HG03039 (cell line): ENCODE results near the gene CIC.
"Not testable (repeated sequence)": the region's sequence is repeated elsewhere in the genome, so short reads cannot be mapped to it uniquely, and the experiment has no call there.

Source experiments
- ATAC-seq: cut with Tn5 transposase; IDR thresholded peaks from one replicate; pipeline ENCODE4 v1.9.1; 2021; ENCODE audit warnings: mild to moderate bottlenecking, moderate library complexity; ENCODE audit not compliant: unreplicated experiment

The CIC gene

DNA sequence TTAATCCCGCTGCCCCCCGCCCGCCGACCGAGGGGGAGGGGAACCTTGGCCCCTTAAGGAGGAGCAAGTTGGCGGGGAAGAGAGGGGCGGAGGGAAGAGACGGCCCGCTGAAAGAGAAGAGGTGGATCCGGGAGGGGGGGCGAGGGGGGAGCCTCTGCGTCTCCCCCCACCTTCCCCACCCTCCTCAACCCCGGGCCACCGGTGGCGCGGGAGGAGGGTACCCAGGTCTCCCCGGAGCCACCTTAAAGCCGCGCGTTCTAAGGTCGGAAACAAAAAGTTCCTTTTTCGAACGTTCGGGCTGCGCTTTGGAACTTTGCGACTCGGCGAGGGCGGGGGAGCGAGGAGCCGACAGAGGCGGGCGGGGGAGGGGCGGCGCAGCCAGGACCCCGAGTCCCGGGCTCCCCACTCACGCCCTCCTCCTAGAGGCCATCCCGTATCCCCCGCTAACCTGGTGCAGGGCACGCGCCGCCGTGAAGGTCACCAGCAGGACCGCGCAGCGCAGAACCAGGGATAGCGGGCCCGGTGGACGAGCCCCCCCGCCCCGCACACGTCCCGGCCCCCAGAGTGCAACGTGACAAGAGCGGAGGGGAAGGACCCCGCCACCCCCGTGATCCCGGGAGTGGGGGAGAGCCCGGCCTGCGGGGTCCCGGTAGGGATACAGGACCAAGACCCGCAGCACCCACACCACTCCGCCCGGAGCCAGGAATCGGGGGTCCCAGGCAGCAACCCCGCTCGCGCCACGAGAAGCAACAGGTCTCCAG is 14.8 kb upstream of the CIC start:
- peak; percentile 13 for ATAC-seq

DNA sequence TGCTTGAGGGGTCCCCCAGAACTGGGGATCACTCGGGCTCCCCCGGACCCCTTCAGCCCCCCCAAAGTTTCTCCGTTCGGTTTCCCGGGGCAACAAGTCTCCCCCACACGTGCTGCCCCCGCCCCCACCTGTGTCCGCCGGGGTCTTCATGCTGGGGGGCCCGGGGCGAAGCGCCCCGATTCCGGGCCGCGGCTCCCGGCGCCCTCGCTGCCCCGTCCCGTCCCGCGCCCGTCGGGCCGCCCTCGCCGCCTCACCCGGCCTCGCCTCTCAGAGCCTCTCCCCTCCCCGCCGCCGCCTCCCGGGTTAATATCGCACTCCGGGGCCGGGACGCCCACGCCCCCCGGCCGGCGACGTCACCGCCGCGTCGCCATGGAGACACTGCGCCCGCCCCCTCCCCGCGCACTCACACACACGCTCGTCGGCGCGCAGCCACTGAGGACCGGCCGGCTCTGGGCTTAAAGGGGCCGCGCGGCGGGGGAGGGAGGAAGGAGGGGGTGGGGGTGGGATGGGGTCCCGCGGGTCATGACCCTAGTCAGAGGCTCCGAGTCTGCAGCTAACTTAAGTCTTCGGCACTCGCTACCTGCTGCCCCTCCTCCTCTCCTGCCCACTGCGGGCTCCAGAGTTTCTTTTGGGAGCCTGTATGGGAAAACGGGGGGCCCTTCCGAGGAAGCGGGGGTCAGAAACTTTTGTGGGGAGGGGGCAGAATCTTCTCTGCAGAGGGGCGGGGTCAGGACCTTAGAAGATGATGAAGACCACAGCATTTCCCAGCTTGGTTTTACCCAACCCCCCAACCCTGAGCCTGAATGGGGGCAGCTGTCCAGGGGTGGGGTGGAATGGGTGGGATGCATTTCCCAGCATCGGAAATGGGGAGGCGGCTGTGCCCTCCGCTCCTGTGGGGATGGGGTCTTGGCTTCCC is 13.9 kb upstream of the CIC start, which contains the start of gene ERF:
TSS of gene ERF (minus strand) at position 279 of the 916 bp plus-strand sequence. CDS start at position 150, 129 bp downstream.
- ATAC-seq: peak; percentile 61

DNA sequence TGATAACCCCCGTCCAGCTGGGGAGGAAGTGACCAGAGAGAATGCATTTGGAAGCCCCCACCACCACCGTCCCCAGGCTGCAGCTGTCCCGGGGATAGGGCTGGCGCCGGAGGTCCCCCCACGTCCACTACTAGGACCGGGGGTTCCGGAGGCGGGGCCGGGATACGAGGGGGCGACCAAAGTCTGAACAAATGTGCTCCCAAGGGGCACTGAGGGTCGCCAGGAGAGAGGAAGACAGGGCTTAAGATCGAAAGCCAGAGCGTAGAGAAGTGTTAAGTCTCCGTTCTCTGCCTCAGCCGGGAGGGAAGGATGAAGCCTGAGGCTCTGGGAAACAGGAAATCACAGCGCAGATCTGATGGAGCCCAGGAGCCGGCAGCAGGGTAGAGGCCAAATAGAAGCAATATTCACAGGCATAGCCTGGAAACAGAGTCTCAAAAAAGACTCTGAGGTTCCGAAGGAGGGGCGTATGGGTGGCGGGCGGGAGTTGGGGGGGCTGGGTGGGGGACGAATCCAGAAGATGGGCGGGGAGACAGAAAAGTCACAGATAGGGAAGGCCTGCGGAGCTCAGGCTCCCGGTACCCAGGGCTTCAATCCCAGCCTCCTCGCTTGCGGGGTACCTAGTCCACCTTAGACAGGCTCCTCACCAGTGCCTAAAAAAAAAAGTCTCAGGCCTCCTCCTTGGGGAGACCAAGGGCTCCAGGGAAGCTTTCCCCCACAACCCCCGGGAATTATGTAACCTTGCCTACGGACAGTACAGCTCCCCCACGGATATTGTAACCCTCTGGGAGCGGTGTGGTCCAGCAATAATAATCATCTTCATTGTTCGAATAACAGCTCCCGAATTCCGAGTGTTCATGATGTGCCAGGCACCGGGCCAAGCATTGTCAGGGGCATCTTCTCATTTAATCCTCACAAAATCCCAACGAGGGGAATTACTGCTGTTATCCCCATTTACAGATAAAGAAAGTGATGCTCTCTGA is 13.0 kb upstream of the CIC start:
- no peak for ATAC-seq

DNA sequence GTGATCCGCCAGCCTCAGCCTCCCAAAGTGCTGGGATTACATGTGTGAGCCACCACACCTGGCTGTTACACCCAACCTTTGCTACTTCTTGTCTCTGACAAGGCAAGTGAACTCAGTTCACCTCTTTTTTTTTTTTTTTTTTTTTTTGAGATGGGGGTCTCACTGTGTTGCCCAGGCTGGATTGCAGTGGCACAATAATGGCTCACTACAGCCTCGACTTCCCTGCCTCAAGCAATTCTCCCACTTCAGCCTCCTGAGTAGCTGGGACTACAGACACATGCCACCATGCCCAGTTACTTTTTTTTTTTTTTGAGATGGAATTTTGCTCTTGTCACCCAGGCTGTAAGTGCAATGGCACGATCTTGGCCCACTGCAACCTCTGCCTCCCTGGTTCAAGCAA is 11.2 kb upstream of the CIC start:
- not testable (repeated sequence) for ATAC-seq

DNA sequence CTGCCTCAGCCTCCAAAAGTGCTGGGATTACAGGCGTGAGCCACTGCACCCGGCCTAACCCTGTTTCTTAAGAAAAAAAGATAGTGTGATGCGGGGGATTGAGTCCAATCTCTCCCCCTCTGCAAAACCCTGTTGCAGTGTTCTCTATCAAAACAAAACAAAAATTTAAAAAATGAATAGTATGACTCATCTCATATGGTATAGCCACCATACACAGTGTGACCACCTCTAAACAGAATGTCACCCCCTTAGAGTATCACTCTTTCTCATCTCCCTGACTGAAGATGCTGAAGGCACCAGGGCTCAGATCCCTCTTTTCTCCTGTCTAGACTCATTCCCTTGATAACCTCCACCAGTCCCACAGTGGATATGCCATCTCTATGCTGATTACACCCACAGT is 7.3 kb upstream of the CIC start:
- ATAC-seq: no peak

DNA sequence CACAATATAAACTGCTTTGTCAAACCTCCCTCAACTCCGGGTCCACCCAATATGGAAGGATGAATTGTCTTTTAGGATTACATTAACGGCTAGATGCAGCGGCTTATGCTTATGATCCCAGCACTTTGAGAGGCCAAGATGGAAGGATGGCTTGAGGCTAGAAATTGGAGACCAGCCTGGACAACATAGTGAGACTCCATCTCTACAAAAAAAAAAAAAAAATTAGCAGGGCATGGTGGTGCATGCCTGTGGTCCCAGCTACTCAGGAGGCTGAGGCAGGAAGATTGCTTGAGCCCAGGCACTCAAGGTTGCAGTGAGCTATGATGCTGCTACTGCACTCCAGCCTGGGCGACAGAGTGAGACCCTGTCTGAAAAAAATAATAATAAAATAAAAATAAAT is 2.9 kb upstream of the CIC start:
- not testable (repeated sequence) for ATAC-seq

DNA sequence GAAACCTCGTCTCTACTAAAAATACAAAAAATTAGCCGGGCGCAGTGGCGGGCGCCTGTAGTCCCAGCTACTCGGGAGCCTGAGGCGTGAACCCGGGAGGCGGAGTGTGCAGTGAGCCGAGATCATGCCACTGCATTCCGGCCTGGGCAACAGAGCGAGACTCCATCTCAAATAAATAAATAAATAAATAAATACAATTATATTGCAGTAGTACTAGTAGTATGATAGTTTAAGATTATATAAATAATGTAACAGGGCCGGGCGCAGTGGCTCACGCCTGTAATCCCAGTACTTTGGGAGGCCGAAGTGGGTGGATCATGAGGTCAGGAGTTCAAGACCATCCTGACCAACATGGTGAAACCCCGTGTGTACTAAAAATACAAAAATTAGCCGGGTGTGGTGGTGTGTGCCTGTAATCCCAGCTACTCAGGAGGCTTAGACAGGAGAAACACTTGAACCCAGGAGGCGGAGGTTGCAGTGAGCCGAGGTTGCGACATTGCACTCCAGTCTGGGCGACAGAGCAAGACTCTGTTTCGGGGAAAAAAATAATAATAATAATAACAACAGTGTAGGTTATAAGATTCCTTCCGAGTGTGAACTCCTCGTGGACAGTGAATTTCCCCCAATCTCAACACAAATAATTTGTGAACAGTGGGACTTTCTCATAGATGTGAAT is 2.0 kb upstream of the CIC start:
- not testable (repeated sequence) for ATAC-seq

DNA sequence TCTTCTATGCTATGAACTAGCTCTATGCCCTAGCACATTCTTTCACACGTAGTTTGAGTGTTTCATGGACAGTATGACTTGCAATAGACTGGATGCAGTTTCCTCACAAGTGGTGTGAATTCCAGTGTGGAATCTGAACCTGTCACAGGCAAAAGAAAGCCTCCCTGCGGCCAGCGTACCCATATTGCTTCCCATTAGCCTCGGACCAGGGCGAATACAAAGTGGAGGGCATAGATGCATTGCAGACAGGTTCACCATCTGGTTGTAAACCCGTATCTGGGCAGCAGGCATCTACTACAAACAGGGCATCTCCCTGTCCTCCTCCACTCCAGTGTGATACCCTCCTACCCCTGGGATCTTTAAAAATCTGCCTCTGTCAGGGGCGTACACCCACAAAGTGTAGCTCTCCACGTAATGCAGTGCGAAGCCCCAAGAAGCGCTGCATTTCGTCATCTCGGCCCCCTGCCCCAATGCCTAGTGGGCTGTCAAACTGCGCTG is 1.4 kb upstream of the CIC start:
- no peak for ATAC-seq

DNA sequence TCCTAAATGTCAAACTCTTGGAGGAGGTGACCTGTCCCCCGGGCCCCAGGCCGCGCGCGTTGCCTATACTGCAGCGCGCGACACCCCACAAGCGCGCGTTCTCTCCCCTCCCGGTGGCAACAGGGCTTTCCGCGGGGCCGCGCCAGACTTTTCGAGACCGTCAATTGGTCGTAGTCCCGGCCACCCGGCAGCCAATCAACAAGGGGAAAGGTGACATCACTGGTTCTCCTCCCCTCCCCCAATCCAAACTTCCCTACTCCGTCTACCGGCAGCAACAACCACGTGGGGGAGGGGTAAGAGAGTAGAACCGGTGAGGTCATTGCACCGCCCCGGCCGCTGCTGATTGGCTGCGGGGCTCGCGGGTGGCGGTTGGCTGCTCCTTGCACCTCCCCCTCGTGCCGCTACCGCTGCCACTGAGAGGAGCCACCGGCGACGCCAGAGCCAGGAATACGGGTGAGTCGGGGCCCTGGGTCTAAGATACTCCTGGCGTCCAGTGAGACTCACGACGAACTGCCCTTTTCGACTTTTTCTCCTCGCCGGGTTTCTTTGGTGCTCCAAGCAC is 829 bp upstream of the CIC start:
- ATAC-seq: peak; percentile 46

DNA sequence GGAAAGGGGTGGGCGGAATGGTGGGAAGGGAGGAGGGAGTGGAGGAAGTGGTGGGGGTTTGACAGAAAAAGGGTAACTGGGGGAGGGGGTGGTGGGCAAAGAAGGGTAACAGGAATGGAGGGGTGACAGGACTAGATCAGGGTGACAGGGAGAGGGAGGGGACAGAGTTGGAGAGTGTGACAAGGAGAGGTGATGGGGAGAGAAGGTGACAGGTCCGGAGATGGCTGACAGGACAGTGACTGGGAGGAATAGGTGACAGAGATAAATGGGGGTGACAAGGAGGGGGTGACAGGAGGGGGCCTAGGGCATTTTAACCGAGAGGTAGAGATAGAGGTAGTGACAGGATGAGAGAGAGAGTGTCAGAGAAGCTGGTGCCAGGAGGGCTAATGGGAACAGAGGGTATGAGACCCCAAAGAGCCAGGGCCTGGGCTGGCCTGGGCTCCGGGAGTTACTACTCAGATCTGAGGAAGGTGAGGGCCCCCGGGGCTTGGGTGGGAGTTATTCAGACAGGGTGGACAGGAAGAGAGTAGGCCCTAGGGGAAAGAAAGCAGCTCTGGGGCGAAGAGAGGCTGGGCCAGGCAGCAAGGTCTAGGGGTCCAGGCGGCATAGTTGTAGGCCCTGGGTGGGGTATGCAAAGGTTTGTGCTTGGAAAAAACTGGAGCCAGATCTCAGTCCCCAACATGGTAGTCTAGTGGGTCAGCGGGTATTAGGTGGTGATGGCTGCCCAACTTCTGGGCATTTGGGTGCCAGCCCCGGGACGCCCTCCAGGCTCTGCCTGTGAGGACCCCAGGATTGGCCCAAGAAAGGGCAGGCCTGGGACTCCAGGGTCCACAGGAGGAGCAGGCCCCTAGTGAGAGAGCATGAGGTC is 660 bp downstream of the CIC start:
- no peak for ATAC-seq

DNA sequence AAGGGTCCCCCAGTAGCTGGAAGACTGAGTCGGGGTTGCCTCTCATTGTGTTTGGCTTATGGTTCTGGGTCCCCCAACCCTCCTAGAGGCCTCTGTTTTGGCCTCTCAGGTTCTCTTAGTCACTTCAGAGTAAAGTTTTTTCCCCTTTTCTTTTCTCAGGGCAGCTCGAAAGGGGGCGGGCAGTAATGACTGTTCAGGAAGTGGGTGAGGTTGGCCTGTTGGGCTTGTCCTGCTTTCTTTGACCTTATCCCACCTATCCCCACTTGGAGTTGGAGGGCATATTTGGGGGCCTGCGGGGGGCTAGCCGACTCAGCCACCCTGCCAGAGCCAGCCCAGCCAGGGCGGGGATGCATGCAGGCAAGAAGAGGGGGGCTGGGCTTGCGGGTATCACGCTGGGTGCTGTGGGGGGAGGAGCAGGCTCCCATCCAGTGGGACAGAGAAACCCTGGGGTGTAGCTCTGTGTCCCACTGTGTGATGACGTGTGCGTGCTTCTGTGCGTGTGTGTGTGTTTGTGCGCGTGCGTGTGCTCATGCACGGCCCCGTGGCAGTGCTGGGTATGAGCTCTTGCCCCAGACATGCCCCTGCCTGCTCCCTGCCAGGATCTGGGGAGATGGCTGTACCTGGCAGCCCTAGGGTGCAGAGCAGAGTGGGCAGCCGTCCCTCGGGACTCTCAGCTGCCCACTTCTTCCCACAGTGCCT is 1.4 kb downstream of the CIC start:
- no peak for ATAC-seq

DNA sequence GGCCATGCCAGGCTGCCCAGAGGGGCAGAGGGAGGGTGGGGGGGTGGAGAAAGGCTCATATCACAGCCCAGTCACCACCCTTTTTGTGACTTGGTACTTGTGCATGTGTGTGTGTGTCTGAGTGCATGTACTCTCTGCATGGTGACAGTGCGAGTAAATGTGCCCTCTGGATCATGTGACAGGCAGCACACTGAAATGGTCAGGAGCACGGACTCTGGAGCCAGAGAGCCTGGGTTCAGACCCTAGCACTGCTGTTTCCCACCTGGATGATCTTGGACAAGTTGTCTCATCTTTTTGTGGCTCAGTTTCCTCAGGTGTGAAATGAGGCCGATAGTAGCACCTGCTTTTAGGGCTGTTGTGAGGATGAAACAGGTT is 2.0 kb downstream of the CIC start:
- ATAC-seq: no peak

DNA sequence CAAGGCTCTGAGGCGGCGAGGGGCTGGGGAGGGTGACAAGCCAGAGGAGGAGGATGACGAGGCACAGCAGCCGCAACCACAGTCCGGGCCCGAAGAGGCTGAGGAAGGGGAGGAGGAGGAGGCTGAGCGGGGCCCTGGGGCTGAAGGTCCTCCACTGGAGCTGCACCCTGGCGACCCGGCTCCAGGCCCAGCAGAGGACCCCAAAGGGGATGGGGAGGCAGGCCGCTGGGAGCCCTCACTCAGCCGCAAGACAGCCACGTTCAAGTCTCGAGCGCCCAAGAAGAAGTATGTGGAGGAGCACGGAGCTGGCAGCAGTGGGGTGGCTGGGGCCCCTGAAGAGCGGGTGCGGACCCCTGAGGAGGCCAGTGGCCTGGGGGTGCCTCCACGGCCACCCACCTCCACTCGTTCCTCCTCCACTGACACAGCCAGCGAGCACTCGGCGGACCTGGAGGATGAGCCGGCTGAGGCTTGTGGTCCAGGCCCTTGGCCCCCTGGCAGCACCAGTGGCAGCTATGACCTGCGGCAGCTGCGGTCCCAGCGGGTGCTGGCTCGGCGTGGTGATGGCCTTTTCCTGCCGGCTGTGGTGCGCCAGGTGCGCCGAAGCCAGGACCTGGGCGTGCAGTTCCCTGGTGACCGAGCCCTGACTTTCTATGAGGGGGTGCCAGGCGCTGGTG is 2.9 kb downstream of the CIC start:
- ATAC-seq: no peak

DNA sequence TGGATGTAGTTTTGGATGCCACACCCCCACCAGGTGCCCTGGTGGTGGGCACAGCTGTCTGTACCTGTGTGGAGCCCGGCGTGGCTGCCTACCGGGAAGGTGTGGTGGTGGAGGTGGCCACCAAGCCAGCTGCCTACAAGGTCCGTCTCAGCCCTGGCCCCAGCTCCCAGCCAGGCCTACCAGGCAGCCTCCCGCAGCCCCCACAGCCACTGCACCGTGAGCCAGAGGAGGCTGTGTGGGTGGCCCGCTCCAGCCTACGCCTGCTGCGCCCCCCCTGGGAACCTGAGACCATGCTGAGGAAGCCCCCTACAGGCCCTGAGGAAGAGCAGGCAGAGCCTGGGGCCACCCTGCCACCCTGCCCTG is 3.5 kb downstream of the CIC start:
- no peak for ATAC-seq

DNA sequence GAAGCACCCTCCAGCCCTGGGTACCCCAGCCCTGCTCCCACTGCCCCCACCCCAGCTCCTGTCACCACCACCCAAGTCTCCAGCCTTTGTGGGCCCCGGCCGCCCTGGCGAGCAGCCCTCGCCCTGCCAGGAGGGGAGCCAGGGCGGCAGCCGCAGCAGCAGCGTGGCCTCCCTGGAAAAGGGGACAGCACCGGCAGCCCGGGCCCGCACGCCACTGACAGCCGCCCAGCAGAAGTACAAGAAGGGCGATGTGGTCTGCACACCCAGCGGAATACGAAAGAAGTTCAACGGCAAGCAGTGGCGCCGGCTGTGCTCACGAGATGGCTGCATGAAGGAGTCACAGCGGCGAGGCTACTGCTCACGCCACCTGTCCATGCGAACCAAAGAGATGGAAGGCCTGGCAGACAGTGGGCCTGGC is 3.9 kb downstream of the CIC start:
- no peak for ATAC-seq

DNA sequence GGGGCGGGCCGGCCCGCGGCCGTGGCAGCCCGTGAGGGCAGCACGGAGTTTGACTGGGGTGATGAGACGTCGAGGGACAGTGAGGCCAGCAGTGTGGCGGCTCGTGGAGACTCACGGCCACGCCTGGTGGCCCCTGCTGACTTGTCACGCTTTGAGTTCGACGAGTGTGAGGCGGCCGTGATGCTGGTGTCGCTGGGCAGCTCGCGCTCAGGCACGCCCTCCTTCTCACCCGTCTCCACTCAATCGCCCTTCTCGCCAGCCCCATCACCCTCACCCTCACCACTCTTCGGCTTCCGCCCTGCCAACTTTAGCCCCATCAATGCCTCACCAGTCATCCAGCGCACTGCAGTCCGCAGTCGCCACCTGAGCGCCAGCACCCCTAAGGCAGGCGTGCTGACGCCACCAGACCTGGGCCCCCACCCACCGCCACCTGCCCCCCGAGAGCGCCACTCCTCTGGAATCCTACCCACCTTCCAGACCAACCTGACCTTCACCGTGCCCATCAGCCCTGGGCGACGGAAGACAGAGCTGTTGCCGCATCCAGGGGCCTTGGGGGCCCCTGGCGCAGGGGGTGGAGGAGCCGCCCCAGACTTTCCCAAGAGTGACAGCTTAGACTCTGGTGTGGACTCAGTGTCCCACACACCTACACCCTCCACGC is 4.5 kb downstream of the CIC start:
- ATAC-seq: no peak

DNA sequence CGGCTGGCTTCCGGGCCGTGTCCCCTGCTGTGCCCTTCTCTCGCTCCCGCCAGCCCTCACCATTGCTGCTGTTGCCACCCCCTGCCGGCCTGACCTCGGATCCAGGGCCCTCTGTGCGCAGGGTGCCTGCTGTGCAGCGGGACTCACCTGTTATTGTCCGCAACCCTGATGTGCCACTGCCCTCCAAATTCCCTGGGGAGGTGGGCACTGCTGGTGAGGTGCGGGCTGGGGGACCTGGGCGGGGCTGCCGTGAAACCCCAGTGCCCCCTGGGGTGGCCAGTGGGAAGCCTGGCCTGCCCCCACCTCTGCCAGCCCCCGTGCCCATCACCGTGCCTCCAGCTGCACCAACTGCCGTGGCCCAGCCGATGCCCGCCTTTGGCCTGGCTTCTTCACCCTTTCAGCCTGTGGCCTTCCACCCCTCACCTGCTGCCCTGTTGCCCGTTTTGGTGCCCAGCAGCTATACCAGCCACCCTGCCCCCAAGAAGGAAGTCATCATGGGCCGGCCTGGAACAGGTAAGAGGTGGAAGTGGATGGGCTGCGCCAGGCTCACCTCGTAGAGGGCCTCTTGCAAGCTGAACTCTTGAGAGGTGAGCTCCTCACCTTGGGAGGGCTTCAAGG is 5.1 kb downstream of the CIC start:
- ATAC-seq: no peak
